H9 (cell line): Measurements from ENCODE around the gene PSMD5. TPM values are rescaled to one million over a fixed set of nuclear protein-coding genes. Genes with fewer than 3 reads are reported as not detected.

ENCODE experiments used
- DNase-seq: peaks from one replicate; pipeline ENCODE4 v3.0.0-alpha.2; 2017
- H2AFZ ChIP-seq: one replicate; pipeline ENCODE4 v1.6.1; 2013; ENCODE audit warnings: mild to moderate bottlenecking, low read length, control low read depth, moderate library complexity
- H2AK5ac ChIP-seq: 2 replicates; pipeline ENCODE4 v1.6.1; 2013; ENCODE audit warnings: low read length, control low read depth, mixed read lengths; ENCODE audit not compliant: insufficient read length
- H2BK120ac ChIP-seq: one replicate; pipeline ENCODE4 v1.6.1; 2013; ENCODE audit warnings: low read depth, mild to moderate bottlenecking, low read length, control low read depth, inconsistent platforms; ENCODE audit not compliant: poor library complexity, severe bottlenecking
- H2BK12ac ChIP-seq: 2 replicates; pipeline ENCODE4 v1.6.1; 2013; ENCODE audit warnings: low read length, control low read depth, mixed read lengths, low read depth; ENCODE audit not compliant: insufficient read length
- H2BK15ac ChIP-seq: 2 replicates; pipeline ENCODE4 v1.6.1; 2013; ENCODE audit warnings: low read depth, low read length, control low read depth
- H2BK20ac ChIP-seq: one replicate; pipeline ENCODE4 v1.6.1; 2013; ENCODE audit warnings: low read depth, mild to moderate bottlenecking, low read length, control low read depth, inconsistent platforms; ENCODE audit not compliant: poor library complexity, severe bottlenecking
- H2BK5ac ChIP-seq: 2 replicates; pipeline ENCODE4 v1.6.1; 2013; ENCODE audit warnings: low read length, control low read depth, mixed read lengths; ENCODE audit not compliant: insufficient read length
- H3K14ac ChIP-seq: 2 replicates; pipeline ENCODE4 v1.6.1; 2013; ENCODE audit warnings: low read length, control low read depth; ENCODE audit not compliant: insufficient read depth
- H3K18ac ChIP-seq: 2 replicates; pipeline ENCODE4 v1.6.1; 2013; ENCODE audit warnings: low read depth, mild to moderate bottlenecking, mixed read lengths, low read length, control low read depth; ENCODE audit not compliant: insufficient read length
- H3K23ac ChIP-seq: 2 replicates; pipeline ENCODE4 v1.6.1; 2013; ENCODE audit warnings: low read length, control low read depth, mixed read lengths, low read depth; ENCODE audit not compliant: insufficient read length
- H3K23me2 ChIP-seq: 2 replicates; pipeline ENCODE4 v1.6.1; 2013; ENCODE audit warnings: low read depth, mild to moderate bottlenecking, mixed read lengths, low read length, control low read depth; ENCODE audit not compliant: insufficient read length, poor library complexity, severe bottlenecking
- H3K27ac ChIP-seq: 2 replicates; pipeline ENCODE4 v1.5.1; 2013; ENCODE audit warnings: low read length, control low read depth, mixed read lengths, low read depth; ENCODE audit not compliant: insufficient read length
- H3K27me3 ChIP-seq: 2 replicates; pipeline ENCODE4 v1.6.1; 2013; ENCODE audit warnings: low read length, control low read depth, inconsistent platforms; ENCODE audit not compliant: insufficient read depth
- H3K4ac ChIP-seq: 2 replicates; pipeline ENCODE4 v1.6.1; 2013; ENCODE audit warnings: low read depth, mild to moderate bottlenecking, control low read depth, inconsistent platforms, low read length, moderate library complexity
- H3K4me1 ChIP-seq: 2 replicates; pipeline ENCODE4 v1.6.1; 2013; ENCODE audit warnings: low read length, control low read depth, inconsistent platforms; ENCODE audit not compliant: insufficient read depth
- H3K4me2 ChIP-seq: 2 replicates; pipeline ENCODE4 v1.6.1; 2013; ENCODE audit warnings: low read length, control low read depth, mixed read lengths; ENCODE audit not compliant: insufficient read length, insufficient read depth
- H3K56ac ChIP-seq: 2 replicates; pipeline ENCODE4 v1.6.1; 2013; ENCODE audit warnings: low read depth, mild to moderate bottlenecking, mixed read lengths, low read length, control low read depth; ENCODE audit not compliant: insufficient read length
- H3K79me1 ChIP-seq: 2 replicates; pipeline ENCODE4 v1.6.1; 2013; ENCODE audit warnings: low read depth, mild to moderate bottlenecking, moderate library complexity, low read length, control low read depth, inconsistent platforms; ENCODE audit not compliant: insufficient read depth, poor library complexity, severe bottlenecking
- H3K79me2 ChIP-seq: 2 replicates; pipeline ENCODE4 v1.6.1; 2013; ENCODE audit warnings: low read length, control low read depth, inconsistent platforms; ENCODE audit not compliant: insufficient read depth
- H3K9ac ChIP-seq: 2 replicates; pipeline ENCODE4 v1.6.1; 2013; ENCODE audit warnings: low read length, control low read depth, mixed read lengths; ENCODE audit not compliant: insufficient read length; ENCODE audit errors: extremely low read depth
- H3K9me3 ChIP-seq: one replicate; pipeline ENCODE4 v1.6.1; 2013; ENCODE audit warnings: low read depth, low read length, inconsistent platforms; ENCODE audit not compliant: control insufficient read depth
- H3T11ph ChIP-seq: one replicate; pipeline ENCODE4 v1.6.1; 2013; ENCODE audit warnings: mild to moderate bottlenecking, low read length, control low read depth, inconsistent platforms
- H4K20me1 ChIP-seq: one replicate; pipeline ENCODE4 v1.6.1; 2013; ENCODE audit not compliant: control insufficient read depth, insufficient read length, insufficient read depth
- H4K5ac ChIP-seq: 2 replicates; pipeline ENCODE4 v1.6.1; 2013; ENCODE audit warnings: low read depth, mild to moderate bottlenecking, mixed read lengths, low read length, control low read depth; ENCODE audit not compliant: insufficient read length
- H4K8ac ChIP-seq: replicated peaks from 2 replicates; pipeline ENCODE4 v1.6.1; 2013; ENCODE audit warnings: low read length, control low read depth, mixed read lengths, low read depth; ENCODE audit not compliant: insufficient read length
- H4K91ac ChIP-seq: 2 replicates; pipeline ENCODE4 v1.6.1; 2013; ENCODE audit warnings: low read depth, mild to moderate bottlenecking, moderate library complexity, mixed read lengths, low read length, control low read depth; ENCODE audit not compliant: insufficient read length
- H3K27ac Mint-ChIP-seq, 3 experiments: 2 replicates in 2 of 3; 3 replicates in 1 of 3; pipeline ENCODE4 v1.8.0; 2020 to 2021; ENCODE audit warnings: mixed read lengths in 3 of 3, mild to moderate bottlenecking in 1 of 3, moderate library complexity in 1 of 3
- H3K27me3 Mint-ChIP-seq: 2 replicates; pipeline ENCODE4 v1.8.0; 2021; ENCODE audit warnings: low read depth, mild to moderate bottlenecking, moderate library complexity, mixed read lengths
- H3K36me3 Mint-ChIP-seq, 3 experiments: 2 replicates in 2 of 3; 3 replicates in 1 of 3; pipeline ENCODE4 v1.8.0; 2020 to 2021; ENCODE audit warnings: low read depth in 3 of 3, mixed read lengths in 3 of 3; ENCODE audit not compliant: insufficient read depth in 1 of 3
- H3K4me1 Mint-ChIP-seq, 2 experiments: 2 replicates each; pipeline ENCODE4 v1.8.0; 2020; ENCODE audit warnings: mixed read lengths in 2 of 2
- H3K4me3 Mint-ChIP-seq, 2 experiments: 2 replicates in 1 of 2; 3 replicates in 1 of 2; pipeline ENCODE4 v1.8.0; 2020 to 2021; ENCODE audit warnings: mild to moderate bottlenecking in 2 of 2, mixed read lengths in 2 of 2, moderate library complexity in 1 of 2
- H3K9me3 Mint-ChIP-seq, 2 experiments: 2 replicates in 1 of 2; 3 replicates in 1 of 2; pipeline ENCODE4 v1.8.0; 2020; ENCODE audit warnings: mild to moderate bottlenecking in 2 of 2, mixed read lengths in 2 of 2, moderate library complexity in 1 of 2
- CTCF ChIP-seq: fragments of 200-600 bp; sonication (generic); conservative IDR thresholded peaks from 3 replicates; pipeline ENCODE4 v1.8.0; 2021; ENCODE audit warnings: antibody characterized with exemption, mild to moderate bottlenecking
- WGBS: extraction: QIAGEN DNeasy Blood & Tissue Kit; methylation state at CpG from one replicate; pipeline ENCODE4 v1.1.7; 2013; ENCODE audit warnings: missing lambda C conversion rate, low lambda C conversion rate, mixed read lengths; ENCODE audit not compliant: insufficient read length; ENCODE audit errors: extremely low coverage; 5-methylcytosine and 5-hydroxymethylcytosine counted together
- total RNA-seq: library from RNA; stranded (reverse); gene quantifications from 2 replicates; pipeline ENCODE4 v1.2.1, GENCODE V29; 2021

PSMD5 gene
- total RNA-seq, 1 experiment from 2014 or later, result 64.9 TPM

DNA sequence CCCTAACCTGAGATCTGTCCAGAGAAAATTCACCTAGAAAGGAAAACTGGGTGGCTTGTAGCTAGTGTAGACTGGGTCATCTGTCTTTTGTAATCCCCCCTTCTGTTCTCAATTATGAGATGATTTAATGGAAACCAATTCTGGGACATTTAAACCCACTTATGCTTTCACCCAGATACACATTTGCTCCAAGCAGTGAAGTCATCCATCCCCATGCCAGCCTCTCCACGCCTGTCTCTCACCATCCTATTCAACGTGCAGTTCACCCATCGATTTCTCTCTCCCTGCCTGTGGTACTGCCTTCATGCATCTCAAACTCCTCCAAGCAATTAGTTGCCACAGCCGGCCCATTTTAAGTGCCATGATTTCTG, 32.5 kb upstream of the PSMD5 start:
- Mint-ChIP-seq H3K4me3 (peak overlapping the region; percentile 76; a peak in 4 of 5 replicates), H3K27me3 (peaks cover 8% of the 10 kb centered on the region), H3K36me3 (peaks cover 3 to 36% (median 23%) of the 10 kb centered on the region in 3 experiments; a peak in 6 of 7 replicates), H3K9me3 (no peaks in the 10 kb centered on the region; a peak in 1 of 5 replicates), H3K4me1 (peaks cover 60 to 61% of the 10 kb centered on the region in 2 experiments), H3K27ac (no peak overlapping the region)
- Histone ChIP-seq H2AK5ac (no peak overlapping the region), H3K18ac (no peak overlapping the region), H3K23me2 (peaks cover 5% of the 10 kb centered on the region), H4K5ac (no peak overlapping the region), H3K4me1 (peaks cover 10% of the 10 kb centered on the region), H4K8ac (no peak overlapping the region), H2BK12ac (no peak overlapping the region), H3K23ac (no peak overlapping the region), H2AFZ (no peak overlapping the region), H3K4ac (no peak overlapping the region), H3K27ac (no peak overlapping the region), H3K4me2 (peak overlapping the region; percentile 67), H3K27me3 (peaks cover 2% of the 10 kb centered on the region; the same call in 1 of the 2 replicates), H3K56ac (no peak overlapping the region), H3K79me2 (no peaks in the 10 kb centered on the region), H3K79me1 (no peaks in the 10 kb centered on the region), H2BK5ac (no peak overlapping the region), H3T11ph (no peak overlapping the region), H4K91ac (no peak overlapping the region), H3K9me3 (no peaks in the 10 kb centered on the region), H2BK120ac (no peak overlapping the region), H2BK15ac (no peak overlapping the region), H3K9ac (no peak overlapping the region), H4K20me1 (no peaks in the 10 kb centered on the region), H2BK20ac (no peak overlapping the region), H3K14ac (no peak overlapping the region)
- DNase-seq, result no peak
- no peak for TF ChIP-seq CTCF
- WGBS, result no CpG with 5 or more reads among the region's 4 CpGs
